Glomerular endothelial cell (primary cell): ENCODE measurements around the gene TMEM147. TPM values are rescaled to one million over a fixed set of nuclear protein-coding genes. Genes with fewer than 3 reads are reported as not detected.

Experiments
- total RNA-seq: library from RNA; depleted of rRNA; stranded (reverse); fragments of >200 nt; gene quantifications from 2 replicates; pipeline ENCODE4 v1.2.3, GENCODE V29; 2015

Gene TMEM147
- total RNA-seq, 1 donor from 2014 or later: 77.8 TPM

Other genes starting within 250 kb of the TMEM147 start
- 0.29 and 1.8 TPM in 2 replicates for gene CD22, start 216.4 kb upstream of the TMEM147 start, total RNA-seq
- not detected in 2 replicates for gene FFAR1, start 197.7 kb upstream of the TMEM147 start, total RNA-seq
- not detected in 2 replicates for gene FFAR3, start 187.2 kb upstream of the TMEM147 start, total RNA-seq
- gene GPR42, start 174.6 kb upstream of the TMEM147 start, total RNA-seq: not detected in 2 replicates
- not detected in 2 replicates for gene FFAR2, start 97.4 kb upstream of the TMEM147 start, total RNA-seq
- gene KRTDAP, start 55.2 kb upstream of the TMEM147 start, total RNA-seq: not detected in 2 replicates
- gene DMKN, start 32.0 kb upstream of the TMEM147 start, total RNA-seq: 17.4 TPM in 1 of 2 replicates, not detected in the other
- not detected in 2 replicates for gene SBSN, start 17.3 kb upstream of the TMEM147 start, total RNA-seq
- gene GAPDHS, start 12.2 kb upstream of the TMEM147 start, total RNA-seq: not detected in 2 replicates
- gene ATP4A, start 18.0 kb downstream of the TMEM147 start, total RNA-seq: not detected in 2 replicates
- gene PMIS2, start 40.5 kb downstream of the TMEM147 start, total RNA-seq: not detected in 2 replicates
- gene HAUS5, start 67.1 kb downstream of the TMEM147 start, total RNA-seq: 5.8 and 9.1 TPM in 2 replicates
- gene RBM42, start 83.4 kb downstream of the TMEM147 start, total RNA-seq: 98.4 and 110 TPM in 2 replicates
- 0.70 and 2.3 TPM in 2 replicates for gene ETV2, start 96.1 kb downstream of the TMEM147 start, total RNA-seq
- 418 and 559 TPM in 2 replicates for gene COX6B1, start 102.7 kb downstream of the TMEM147 start, total RNA-seq
- not detected in 2 replicates for gene UPK1A, start 120.9 kb downstream of the TMEM147 start, total RNA-seq
- not detected in 2 replicates for gene ZBTB32, start 158.9 kb downstream of the TMEM147 start, total RNA-seq
- gene KMT2B, start 172.4 kb downstream of the TMEM147 start, total RNA-seq: 13.0 and 34.4 TPM in 2 replicates
- 3.2 and 4.3 TPM in 2 replicates for gene IGFLR1, start 196.8 kb downstream of the TMEM147 start, total RNA-seq
- 5.6 and 8.7 TPM in 2 replicates for gene U2AF1L4, start 199.8 kb downstream of the TMEM147 start, total RNA-seq
- 50.2 and 75.0 TPM in 2 replicates for gene PSENEN, start 200.0 kb downstream of the TMEM147 start, total RNA-seq
- 9.7 and 18.7 TPM in 2 replicates for gene LIN37, start 202.9 kb downstream of the TMEM147 start, total RNA-seq
- gene HSPB6, start 211.4 kb downstream of the TMEM147 start, total RNA-seq: 1.8 and 3.2 TPM in 2 replicates
- 4.0 and 14.8 TPM in 2 replicates for gene PROSER3, start 212.6 kb downstream of the TMEM147 start, total RNA-seq
- 0.53 and 5.0 TPM in 2 replicates for gene ARHGAP33, start 229.9 kb downstream of the TMEM147 start, total RNA-seq